H1 (cell line): ENCODE data around the gene FAM120C.

Experiments used
- EP300 ChIP-seq, 2 experiments: IDR thresholded peaks; 1 replicate in 1 of 2; 2 replicates in 1 of 2; pipeline ENCODE4 v1.6.1; 2011 to 2012; ENCODE audit warnings: low read depth in 2 of 2, low read length in 2 of 2, mild to moderate bottlenecking in 2 of 2, borderline replicate concordance in 1 of 2, inconsistent platforms in 1 of 2, moderate library complexity in 1 of 2
- EZH2 ChIP-seq: fragments of 200-600 bp; sonication (generic); IDR thresholded peaks from 2 replicates; pipeline ENCODE4 v1.7.1; 2012; ENCODE audit warnings: low read depth, mild to moderate bottlenecking, moderate library complexity, low read length, inconsistent platforms; ENCODE audit not compliant: severe bottlenecking
- POLR2A ChIP-seq, 2 experiments: IDR thresholded peaks; 1 replicate in 1 of 2; 2 replicates in 1 of 2; pipeline ENCODE4 v1.6.1; 2011; ENCODE audit warnings: low read depth in 2 of 2, low read length in 2 of 2, mild to moderate bottlenecking in 2 of 2; ENCODE audit errors: control extremely low read depth in 1 of 2
- RAD21 ChIP-seq, 2 experiments: IDR thresholded peaks in 1 of 2; conservative IDR thresholded peaks in 1 of 2; 2 replicates each; pipeline ENCODE4 v1.6.1; 2011; ENCODE audit warnings: low read depth in 2 of 2, low read length in 2 of 2, improper control_type of control experiment in 1 of 2, inconsistent platforms in 1 of 2, mild to moderate bottlenecking in 1 of 2, moderate library complexity in 1 of 2
- SIN3A ChIP-seq, 2 experiments: IDR thresholded peaks in 1 of 2; conservative IDR thresholded peaks in 1 of 2; 2 replicates each; pipeline ENCODE4 v1.6.1; 2011 to 2012; ENCODE audit warnings: low read length in 2 of 2, improper control_type of control experiment in 1 of 2, low read depth in 1 of 2, mild to moderate bottlenecking in 1 of 2
- TAF1 ChIP-seq: IDR thresholded peaks from 2 replicates; pipeline ENCODE4 v1.6.1; 2011; ENCODE audit warnings: mild to moderate bottlenecking, low read depth, low read length
- ZNF274 ChIP-seq: IDR thresholded peaks from 2 replicates; pipeline ENCODE4 v1.7.0; 2012; ENCODE audit warnings: low read length, borderline replicate concordance; ENCODE audit errors: extremely low read depth
- TF ChIP-seq, protein P1 (sequence below): IDR thresholded peaks from 2 replicates; pipeline ENCODE4 v1.6.1; 2011; ENCODE audit warnings: low read length, improper control_type of control experiment
- TF ChIP-seq, protein P2 (sequence below), 3 experiments: IDR thresholded peaks; 1 replicate in 2 of 3; 2 replicates in 1 of 3; pipeline versions ENCODE4 v1.5.1 to v1.6.1; 2011; ENCODE audit warnings: low read length in 3 of 3, mild to moderate bottlenecking in 3 of 3, inconsistent platforms in 2 of 3, low read depth in 1 of 3, moderate library complexity in 1 of 3; ENCODE audit not compliant: insufficient read depth in 1 of 3; ENCODE audit errors: control extremely low read depth in 1 of 3

- TF ChIP-seq TAF1 (no peak), EP300 (IDR thresholded peaks at IDR 0.05; ENCODE audit: borderline replicate concordance in 1 of 2, low read depth in 2 of 2, low read length in 2 of 2) (no peak), EZH2 (no peak), SIN3A (conservative IDR thresholded peaks at IDR 0.05 in 1 of 2, IDR thresholded peaks at IDR 0.05 in 1 of 2; ENCODE audit: low read depth in 1 of 2, low read length in 2 of 2) (no peak), POLR2A (IDR thresholded peaks at IDR 0.05; ENCODE audit: control extremely low read depth in 1 of 2, low read depth in 2 of 2, low read length in 2 of 2) (no peak), RAD21 (IDR thresholded peaks at IDR 0.05 in 1 of 2, conservative IDR thresholded peaks at IDR 0.05 in 1 of 2; ENCODE audit: low read depth in 2 of 2, low read length in 2 of 2) (no peak), ZNF274 (no peak)
- TF ChIP-seq, protein P1, sequence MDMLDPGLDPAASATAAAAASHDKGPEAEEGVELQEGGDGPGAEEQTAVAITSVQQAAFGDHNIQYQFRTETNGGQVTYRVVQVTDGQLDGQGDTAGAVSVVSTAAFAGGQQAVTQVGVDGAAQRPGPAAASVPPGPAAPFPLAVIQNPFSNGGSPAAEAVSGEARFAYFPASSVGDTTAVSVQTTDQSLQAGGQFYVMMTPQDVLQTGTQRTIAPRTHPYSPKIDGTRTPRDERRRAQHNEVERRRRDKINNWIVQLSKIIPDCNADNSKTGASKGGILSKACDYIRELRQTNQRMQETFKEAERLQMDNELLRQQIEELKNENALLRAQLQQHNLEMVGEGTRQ, result no peak
- TF ChIP-seq, protein P2, sequence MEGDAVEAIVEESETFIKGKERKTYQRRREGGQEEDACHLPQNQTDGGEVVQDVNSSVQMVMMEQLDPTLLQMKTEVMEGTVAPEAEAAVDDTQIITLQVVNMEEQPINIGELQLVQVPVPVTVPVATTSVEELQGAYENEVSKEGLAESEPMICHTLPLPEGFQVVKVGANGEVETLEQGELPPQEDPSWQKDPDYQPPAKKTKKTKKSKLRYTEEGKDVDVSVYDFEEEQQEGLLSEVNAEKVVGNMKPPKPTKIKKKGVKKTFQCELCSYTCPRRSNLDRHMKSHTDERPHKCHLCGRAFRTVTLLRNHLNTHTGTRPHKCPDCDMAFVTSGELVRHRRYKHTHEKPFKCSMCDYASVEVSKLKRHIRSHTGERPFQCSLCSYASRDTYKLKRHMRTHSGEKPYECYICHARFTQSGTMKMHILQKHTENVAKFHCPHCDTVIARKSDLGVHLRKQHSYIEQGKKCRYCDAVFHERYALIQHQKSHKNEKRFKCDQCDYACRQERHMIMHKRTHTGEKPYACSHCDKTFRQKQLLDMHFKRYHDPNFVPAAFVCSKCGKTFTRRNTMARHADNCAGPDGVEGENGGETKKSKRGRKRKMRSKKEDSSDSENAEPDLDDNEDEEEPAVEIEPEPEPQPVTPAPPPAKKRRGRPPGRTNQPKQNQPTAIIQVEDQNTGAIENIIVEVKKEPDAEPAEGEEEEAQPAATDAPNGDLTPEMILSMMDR (IDR thresholded peaks at IDR 0.05; ENCODE audit: control extremely low read depth in 1 of 3, insufficient read depth in 1 of 3, low read depth in 1 of 3, low read length in 3 of 3), result no peak
Observed at GRCh38 chrX:54045563-54046228, 137.4 kb downstream of the FAM120C start.
